GM19452 (cell line): ENCODE measurements around the gene RSRC1.
A peak's percentile ranks its signal among the peaks of the same experiment; 100 is the strongest.
"Not testable (repeated sequence)": the region's sequence is repeated elsewhere in the genome, so short reads cannot be mapped to it uniquely, and the experiment has no call there.

Source experiments
- ATAC-seq: cut with Tn5 transposase; IDR thresholded peaks from one replicate; pipeline ENCODE4 v1.9.1; 2021; ENCODE audit not compliant: unreplicated experiment

Gene RSRC1, protein sequence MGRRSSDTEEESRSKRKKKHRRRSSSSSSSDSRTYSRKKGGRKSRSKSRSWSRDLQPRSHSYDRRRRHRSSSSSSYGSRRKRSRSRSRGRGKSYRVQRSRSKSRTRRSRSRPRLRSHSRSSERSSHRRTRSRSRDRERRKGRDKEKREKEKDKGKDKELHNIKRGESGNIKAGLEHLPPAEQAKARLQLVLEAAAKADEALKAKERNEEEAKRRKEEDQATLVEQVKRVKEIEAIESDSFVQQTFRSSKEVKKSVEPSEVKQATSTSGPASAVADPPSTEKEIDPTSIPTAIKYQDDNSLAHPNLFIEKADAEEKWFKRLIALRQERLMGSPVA

GRCh38 chr3:158109804-158110657 lies at the start of gene RSRC1:
TSS of gene RSRC1 (plus strand) at chr3:158110089. CDS start at chr3:158122105, 12,016 bp downstream.
- peak; percentile 86 for ATAC-seq

- ATAC-seq: not testable (repeated sequence)
These were observed 44.3 kb upstream of the RSRC1 start for GRCh38 chr3:158065574-158065973.

GRCh38 chr3:158072790-158073189 lies 37.1 kb upstream of the RSRC1 start:
- ATAC-seq: no peak

DNA sequence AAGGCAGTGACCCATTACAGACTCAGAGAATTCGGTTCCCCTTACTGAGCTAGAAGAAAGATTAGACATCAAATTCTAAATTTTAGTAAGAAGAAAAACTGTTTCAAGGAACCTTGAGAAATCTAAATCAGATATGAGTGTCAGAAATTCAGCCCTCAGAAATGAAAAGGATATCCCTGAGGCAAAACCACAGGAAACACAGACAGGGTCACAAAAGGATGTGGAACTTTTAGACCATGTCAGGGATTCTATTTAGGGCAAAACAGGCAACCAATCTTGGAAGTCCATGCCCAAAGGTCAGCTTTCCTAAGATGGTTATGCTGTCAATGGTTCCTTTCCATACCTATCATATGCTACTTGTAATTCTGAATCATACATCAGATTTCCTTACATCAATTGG lies 35.3 kb upstream of the RSRC1 start:
- no peak for ATAC-seq

GRCh38 chr3:158079599-158079998 lies 30.3 kb upstream of the RSRC1 start:
- ATAC-seq: no peak

- no peak for ATAC-seq
These were observed 25.2 kb upstream of the RSRC1 start for GRCh38 chr3:158084651-158085050.

DNA sequence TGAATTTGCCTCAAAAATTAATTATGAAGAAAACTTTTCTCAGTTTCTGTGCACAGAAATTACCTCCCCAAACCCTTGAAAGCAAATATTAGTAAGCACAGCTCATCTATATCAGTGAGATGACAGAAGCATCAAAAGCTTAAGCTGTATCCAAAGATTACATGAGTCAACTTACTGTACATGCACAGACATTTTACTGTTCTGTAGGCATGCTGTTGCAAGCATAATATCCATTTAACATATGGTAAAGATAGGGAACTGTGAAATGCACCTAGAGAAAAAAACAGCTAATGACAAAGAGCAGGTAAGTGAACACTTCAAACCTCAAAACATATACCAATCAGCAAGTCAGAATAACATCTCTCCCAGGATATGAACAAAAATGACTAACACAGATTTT lies 24.5 kb upstream of the RSRC1 start:
- ATAC-seq: no peak

DNA sequence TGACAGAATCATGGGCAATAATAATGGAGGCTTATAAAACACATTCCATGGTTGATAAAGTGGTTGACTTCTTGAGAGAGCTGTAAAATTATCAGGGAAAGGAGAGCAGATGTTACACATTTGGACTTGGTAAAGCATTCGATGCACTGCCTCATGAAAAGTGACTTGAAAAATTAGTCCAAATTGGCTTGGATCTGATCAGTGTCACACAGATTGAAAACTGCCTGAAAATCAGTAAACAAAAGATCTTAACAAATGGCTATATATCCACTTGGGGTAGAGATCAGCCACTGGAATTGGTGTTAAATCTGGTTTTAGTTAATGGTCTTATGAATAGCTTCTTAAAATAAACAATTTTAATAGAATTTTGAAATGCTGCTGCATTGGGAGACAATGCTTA lies 24.0 kb upstream of the RSRC1 start:
- ATAC-seq: no peak

- no peak for ATAC-seq
These were observed 23.5 kb upstream of the RSRC1 start for GRCh38 chr3:158086361-158086760.

DNA sequence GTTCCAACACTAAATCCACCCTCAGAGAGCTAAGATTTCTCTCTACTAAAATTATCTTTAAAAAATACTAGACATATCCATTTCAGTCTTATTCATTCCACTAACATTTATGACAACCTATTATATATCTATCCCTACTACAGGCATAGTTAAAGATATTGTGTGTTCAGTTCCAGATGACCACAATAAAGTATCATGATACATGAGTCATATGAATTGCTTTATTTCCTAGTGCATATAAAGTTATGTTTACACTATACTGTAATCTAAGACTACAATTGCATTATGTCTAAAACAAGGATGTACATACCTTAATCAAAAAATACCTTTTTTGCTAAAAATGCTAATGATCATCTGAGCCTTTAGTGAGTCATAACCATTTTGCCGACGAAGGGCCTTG lies 23.1 kb upstream of the RSRC1 start:
- no peak for ATAC-seq

DNA sequence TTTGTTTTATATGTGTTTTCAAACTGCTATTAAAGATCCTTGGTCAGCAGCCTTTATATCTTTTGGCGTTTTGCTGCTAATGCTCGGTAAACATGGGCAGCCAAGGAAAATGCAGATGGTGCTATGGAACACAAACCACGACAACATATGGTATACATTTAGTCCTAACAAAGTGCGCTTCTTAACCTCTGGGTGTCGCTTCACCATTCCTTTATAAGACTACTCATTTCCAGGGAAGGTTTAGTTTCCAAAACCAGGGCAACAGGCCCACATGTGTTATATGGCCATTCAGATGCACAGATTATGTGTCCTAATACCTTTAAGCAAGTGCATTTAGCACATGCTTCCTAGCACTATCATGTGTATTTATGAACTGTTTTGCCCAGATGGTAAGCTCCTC lies 18.4 kb upstream of the RSRC1 start:
- no peak for ATAC-seq

DNA sequence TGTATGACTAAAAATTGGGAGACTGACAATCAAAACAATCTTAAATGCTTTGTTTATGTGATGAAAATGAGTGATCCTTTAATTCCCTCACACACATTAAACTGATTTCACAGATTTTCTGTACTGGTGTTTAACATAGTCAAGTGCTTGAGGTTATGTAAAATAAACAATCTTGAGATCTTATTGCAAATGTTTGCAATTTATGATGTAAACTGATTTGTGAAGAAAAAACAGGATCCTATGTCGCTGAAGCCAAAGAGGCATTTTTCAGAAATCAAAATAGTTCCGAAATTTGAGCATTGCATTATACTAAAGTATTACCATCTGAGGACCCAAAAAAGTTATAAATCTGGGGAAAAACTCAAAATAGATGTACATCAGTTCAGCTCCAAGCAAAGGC lies 16.4 kb upstream of the RSRC1 start:
- no peak for ATAC-seq

DNA sequence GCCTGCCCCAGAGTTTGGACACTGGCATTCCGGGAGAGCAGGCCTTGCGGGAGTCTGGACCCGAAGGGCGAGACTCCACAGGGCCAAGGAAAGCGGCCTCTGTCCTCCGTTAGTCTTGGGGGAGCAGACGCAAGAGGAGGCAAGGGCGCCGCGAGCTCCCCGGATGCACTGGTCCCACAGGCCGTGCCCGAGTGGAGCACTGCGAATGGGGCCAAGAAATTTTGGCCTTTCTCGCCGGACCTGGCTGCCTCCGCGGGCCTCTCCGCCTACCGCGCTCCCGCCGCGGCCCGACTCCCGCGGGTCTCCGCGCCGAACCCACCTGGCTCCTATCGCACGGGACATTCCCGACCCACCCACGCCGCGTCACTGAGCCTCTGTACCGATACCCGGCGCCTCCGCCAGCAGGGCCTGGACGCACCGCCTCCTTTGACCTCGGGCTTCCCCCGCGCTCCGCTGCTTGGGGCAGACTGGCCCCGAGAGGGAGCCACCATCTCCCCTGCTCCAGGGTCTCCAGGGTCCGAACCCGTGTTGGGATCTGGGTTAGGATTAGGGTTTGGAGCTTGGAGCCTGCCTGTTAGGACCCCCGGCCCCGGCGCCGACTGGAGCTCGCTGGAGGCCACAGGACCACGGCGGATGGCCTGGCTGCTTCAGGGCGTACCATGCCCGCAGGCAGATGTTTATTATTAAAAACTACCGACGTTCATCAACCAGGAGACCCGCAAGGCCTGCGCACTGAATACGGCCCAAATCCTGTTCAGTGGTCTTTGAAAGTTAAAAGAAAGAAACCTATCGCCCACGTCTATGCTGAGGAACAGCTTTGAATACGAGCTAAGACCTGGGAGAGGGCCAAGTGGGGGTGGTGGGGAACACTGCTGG lies 15.4 kb upstream of the RSRC1 start:
- ATAC-seq: peak; percentile 33

- ATAC-seq: no peak
These were observed 14.6 kb upstream of the RSRC1 start for GRCh38 chr3:158095111-158095813.

GRCh38 chr3:158095814-158096704 lies 13.8 kb upstream of the RSRC1 start:
- ATAC-seq: no peak

- ATAC-seq: no peak
These were observed 12.8 kb upstream of the RSRC1 start for GRCh38 chr3:158097081-158097592.

GRCh38 chr3:158097593-158098308 lies 12.1 kb upstream of the RSRC1 start:
- peak; percentile 92 for ATAC-seq

DNA sequence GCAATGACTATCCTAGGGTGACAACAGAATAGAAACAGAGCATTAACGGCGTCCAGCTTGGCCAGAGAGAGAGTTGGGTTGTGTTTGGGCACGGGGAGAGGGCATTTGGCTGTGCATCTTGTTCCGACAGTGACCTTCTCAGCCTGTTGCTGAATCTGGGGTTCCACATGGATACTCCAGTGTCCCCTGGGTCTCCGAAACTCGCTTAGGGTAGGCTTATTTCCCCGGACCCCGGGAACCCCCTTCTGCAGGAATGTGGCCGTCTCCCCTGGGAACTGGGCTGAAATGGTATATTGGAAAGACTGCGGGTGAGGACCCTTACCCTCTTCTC lies 11.6 kb upstream of the RSRC1 start:
- ATAC-seq: no peak

GRCh38 chr3:158098834-158099424 lies 11.0 kb upstream of the RSRC1 start:
- ATAC-seq: no peak
